Smooth muscle cell of the brain vasculature (primary cell): ENCODE measurements around the gene TGIF1.
"Not testable (repeated sequence)": the region's sequence is repeated elsewhere in the genome, so short reads cannot be mapped to it uniquely, and the experiment has no call there.

Experiments used
- DNase-seq: peaks from one replicate; pipeline ENCODE4 v3.0.0-alpha.2; 2012; ENCODE audit warnings: low read depth, low spot score

TGIF1 gene

GRCh38 chr18:3455907-3456685 is 6.1 kb downstream of the TGIF1 start:
- DNase-seq: no peak

DNA sequence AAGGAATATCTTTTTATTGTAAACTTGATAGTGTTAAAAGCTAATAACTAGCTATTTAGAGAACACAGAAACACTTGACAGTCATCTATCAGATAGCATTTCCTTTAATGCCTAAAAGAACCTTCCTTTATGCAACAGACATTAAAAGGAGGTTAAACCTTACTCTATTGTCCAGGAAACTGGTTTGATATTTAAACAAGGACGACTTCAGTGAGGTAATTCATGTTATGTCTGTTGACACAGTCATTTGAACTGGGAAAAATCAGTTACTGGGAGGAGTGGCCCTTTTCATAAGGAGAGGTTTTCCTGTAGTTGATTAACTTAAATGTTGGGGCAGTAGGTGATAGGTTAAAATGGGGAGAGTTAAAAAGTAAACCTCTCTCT is 6.7 kb downstream of the TGIF1 start:
- DNase-seq: no peak

GRCh38 chr18:3457261-3457724 is 7.3 kb downstream of the TGIF1 start:
- DNase-seq: no peak

DNA sequence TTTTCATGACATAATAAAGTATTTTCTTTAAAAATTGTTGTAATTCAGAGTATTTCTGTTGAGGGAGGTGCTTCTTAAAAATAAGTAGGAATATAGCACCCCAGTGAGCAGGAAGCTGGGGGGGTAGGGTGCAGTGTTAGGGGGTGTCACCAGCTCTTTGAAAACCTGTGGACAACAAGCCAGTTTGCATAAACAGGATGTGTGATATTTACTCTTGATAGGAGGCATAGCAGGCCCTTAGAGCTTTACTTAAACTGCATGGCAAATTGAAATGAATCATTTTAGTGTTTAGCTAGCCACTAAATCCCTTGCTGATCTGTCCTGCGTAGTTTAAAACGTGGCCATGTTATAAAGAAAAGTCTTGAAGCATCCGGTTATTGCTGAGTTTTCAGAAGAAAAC is 8.4 kb downstream of the TGIF1 start:
- DNase-seq: no peak

- no peak for DNase-seq
Observed at GRCh38 chr18:3458952-3459853, 9.2 kb downstream of the TGIF1 start.

DNA sequence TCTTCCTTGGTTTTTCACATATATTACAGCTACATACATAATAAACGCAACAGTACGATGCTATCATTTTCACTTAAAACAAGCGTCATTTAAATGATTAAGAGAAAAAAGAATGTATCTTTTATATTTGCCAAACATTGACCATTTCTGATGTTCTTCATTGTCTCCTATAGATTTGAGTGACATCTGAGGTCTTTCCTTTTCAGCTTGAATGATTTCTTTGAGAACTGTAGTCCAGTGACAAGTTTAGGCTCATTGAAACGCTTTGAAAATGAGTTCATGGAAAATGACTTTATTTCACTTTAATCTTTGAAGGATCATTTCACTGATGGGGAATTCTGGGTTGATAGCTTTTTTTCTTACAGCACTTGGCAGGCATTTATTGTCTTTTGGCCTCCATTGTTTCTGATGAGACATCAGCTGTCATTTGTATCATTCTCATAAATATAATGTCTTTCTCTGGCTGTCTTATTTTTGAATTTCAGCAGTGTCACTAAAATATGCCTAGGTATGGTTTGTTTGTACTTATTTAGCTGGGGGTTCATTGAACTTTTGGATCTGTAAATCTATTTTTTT is 10.9 kb downstream of the TGIF1 start:
- DNase-seq: no peak

DNA sequence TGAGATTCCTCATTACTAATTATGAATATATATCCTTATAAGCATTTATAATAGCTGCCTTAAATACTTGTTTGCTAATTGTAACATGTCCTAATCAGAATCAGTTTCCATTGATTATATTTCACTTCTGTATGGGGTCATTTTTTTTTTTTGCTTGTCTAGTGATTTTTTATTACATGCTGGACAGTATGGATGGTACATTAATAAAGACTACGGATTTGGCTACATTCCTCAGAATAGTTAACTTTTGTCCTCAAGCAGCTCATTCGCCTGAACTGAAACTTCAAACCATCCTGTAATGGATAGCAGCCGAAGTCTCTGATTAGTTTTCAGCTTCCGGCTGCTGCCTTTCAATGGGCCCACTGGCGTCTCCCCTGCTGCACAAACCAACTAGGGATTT is 11.7 kb downstream of the TGIF1 start:
- DNase-seq: no peak

DNA sequence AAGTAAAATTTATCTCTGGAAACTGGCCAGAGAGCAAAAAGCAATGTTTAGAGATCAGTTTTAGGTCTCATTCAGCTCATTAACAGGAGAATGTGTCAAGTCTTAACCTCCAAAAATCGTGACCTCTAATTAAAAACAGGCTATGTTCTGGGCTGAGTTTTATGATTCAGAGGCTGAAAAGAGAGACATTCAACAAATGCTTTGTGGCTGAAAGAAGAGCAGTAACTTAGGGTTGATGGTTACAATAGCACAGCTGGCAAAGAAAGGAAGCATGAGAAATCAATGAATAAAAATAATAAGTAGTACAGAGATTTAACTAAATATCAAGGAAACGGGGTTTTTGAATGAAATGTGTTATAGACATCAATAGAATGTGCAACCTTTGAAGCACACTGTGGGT is 13.1 kb downstream of the TGIF1 start:
- no peak for DNase-seq

GRCh38 chr18:3466045-3466444 is 16.1 kb downstream of the TGIF1 start:
- no peak for DNase-seq

DNA sequence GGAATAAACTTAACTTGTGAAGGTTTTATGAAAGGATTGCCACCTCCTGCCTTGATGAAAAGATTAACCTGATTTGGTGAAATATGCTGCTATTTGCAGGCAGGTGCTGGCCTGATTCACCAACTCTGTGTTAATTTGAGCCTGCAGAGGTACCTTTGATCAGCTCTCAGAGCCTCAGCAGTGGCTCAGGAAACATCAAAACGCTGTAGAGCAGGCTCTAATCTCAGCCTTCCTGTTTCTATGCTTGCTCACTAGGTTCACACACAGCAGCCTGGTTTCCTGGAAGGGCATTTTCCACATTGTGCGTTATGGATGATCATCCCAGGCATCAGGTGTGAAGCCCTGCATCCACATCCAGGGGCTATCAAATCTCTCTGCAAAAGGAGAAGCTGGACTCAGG is 16.9 kb downstream of the TGIF1 start:
- DNase-seq: no peak

DNA sequence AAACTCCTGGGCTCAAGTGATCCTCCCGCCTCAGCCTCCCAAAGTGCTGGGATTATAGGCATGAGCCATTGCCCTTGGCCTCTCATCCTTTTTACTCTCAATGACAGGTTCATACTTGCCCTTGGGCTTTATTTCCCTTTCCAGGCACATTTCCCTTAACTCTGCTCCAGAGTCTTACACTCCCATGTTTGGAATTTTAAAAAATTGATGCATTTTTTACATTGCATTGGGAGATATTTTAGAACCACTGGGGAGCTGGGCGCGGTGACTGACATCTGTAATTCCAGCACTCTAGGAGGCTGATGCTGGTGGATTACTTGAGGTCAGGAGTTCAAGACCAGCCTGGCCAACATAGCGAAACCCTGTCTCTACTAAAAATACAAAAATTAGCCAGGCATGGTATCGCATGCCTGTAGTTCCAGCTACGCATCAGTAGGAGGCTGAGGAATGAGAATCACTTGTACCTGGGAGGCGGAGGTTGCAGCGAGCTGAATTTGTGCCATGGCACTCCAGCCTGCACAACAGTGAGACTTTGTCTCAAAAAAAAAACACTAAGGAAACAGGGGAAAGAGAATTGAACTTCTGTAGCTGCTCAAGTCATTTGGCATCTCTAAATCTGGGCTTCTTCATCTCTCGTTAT is 18.2 kb downstream of the TGIF1 start:
- DNase-seq: no peak

- no peak for DNase-seq
Observed at GRCh38 chr18:3468833-3469232, 18.9 kb downstream of the TGIF1 start.

GRCh38 chr18:3471141-3471648 is 21.2 kb downstream of the TGIF1 start:
- no peak for DNase-seq

DNA sequence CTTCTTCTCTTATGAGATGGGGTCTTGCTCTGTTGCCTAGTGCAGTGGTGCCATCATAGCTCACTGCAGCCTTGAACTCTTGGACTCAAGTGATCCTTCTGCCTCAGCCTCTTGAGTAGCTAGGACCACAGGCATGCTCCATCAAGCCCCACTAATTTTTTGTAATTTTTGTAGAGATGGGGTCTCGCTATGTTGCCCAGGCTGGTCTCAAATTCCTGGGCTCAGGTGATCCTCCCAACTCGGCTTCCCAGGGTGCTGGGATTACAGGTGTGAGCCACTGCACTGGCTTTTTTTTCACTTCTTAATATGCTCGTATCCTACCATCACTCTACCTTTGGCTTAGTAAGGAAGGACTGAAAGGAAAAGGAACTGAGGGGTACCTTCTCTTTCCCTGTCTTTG is 22.1 kb downstream of the TGIF1 start:
- DNase-seq: not testable (repeated sequence)

- DNase-seq: no peak
Observed at GRCh38 chr18:3472681-3473544, 22.9 kb downstream of the TGIF1 start.

DNA sequence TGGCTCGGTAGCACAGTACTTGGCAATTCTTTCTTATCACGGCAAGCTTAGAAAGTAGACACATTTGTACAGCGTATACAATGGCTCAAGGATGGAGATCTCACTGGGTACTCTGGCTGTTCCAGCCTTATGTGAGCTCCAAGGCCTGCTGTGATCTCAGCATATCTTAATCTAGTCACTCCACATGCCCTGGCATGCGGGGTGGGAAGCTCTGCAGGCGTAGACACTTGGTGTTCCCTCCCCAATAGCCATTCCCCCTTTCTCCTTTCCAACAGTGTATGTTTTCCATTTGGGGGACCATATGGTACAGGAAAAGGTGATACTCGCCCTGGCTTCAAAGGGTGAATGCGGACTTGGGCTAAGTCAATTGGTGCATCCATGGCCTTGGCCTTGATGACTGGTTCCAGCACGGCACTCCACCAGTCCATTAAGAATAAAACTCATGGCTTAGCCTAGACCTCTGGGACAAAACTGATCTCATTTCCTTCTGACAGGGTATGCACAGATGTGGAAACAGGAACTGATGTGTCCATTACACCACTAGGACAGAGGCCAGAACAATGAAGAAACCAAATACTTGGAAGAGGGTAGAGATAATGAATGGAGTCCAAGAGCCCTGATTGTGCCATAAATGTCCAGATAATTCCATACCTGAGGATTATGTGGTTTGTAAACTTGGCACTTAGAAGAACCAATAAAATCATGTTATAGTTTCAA is 28.4 kb downstream of the TGIF1 start:
- DNase-seq: no peak

- DNase-seq: no peak
Observed at GRCh38 chr18:3479978-3480509, 30.1 kb downstream of the TGIF1 start.

GRCh38 chr18:3480827-3481573 is 31.0 kb downstream of the TGIF1 start:
- DNase-seq: no peak

DNA sequence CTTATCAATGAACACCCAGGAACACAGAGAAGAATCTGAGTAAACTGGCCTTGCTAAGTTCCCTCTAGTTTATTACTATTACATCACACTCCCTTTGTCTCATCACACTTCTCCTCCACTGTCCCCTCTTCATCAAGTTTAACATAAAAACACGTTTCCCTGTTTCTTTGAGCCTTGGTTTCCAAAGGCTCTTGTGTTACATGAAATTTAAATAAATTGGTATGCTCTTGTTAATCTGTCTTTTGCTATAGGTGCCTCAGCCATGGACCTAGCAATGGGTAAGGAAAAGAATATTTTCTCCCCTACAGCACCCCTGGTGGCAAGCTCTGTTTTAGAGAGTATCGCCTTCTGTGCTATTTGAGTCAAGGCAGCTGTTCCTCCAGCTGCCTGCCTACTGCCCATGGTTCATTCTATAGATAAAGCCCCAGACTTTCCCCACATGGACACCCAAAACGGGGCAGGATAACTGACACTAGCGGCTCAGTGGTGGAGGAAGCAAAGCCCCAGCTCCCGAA is 31.8 kb downstream of the TGIF1 start:
- no peak for DNase-seq
